Parathyroid adenoma (tissue), 2 donors: Measurements from ENCODE around the gene ACTN1.
"Not testable (repeated sequence)": the region's sequence is repeated elsewhere in the genome, so short reads cannot be mapped to it uniquely, and the experiment has no call there.

ENCODE experiments used
- H2AFZ ChIP-seq: fragments of 300-600 bp; sonication (generic); one replicate; pipeline ENCODE4 v1.7.0; 2017; ENCODE audit warnings: antibody characterized with exemption, mild to moderate bottlenecking
- H3K27ac ChIP-seq: fragments of 300-600 bp; sonication (generic); one replicate; pipeline ENCODE4 v1.7.0; 2017
- H3K27me3 ChIP-seq: fragments of 300-600 bp; sonication (generic); one replicate; pipeline ENCODE4 v1.7.0; 2017; ENCODE audit warnings: low read length; ENCODE audit not compliant: control insufficient read depth, insufficient read depth
- H3K36me3 ChIP-seq: fragments of 300-600 bp; sonication (generic); one replicate; pipeline ENCODE4 v1.7.0; 2017; ENCODE audit warnings: low read length; ENCODE audit not compliant: control insufficient read depth, insufficient read depth
- H3K4me1 ChIP-seq: fragments of 300-600 bp; sonication (generic); one replicate; pipeline ENCODE4 v1.7.0; 2017; ENCODE audit warnings: control low read depth
- H3K4me2 ChIP-seq: fragments of 300-600 bp; sonication (generic); one replicate; pipeline ENCODE4 v1.7.0; 2017; ENCODE audit warnings: low read length
- H3K4me3 ChIP-seq: fragments of 300-600 bp; sonication (generic); one replicate; pipeline ENCODE4 v1.7.0; 2017; ENCODE audit warnings: low read depth, low read length
- H3K79me2 ChIP-seq: fragments of 300-600 bp; sonication (generic); one replicate; pipeline ENCODE4 v1.7.0; 2017; ENCODE audit warnings: control low read depth
- H3K9ac ChIP-seq: fragments of 300-600 bp; sonication (generic); one replicate; pipeline ENCODE4 v1.7.0; 2017; ENCODE audit warnings: mild to moderate bottlenecking
- H3K9me3 ChIP-seq: fragments of 300-600 bp; sonication (generic); one replicate; pipeline ENCODE4 v1.7.0; 2017; ENCODE audit warnings: low read length; ENCODE audit not compliant: control insufficient read depth
- TF ChIP-seq, protein P1 (sequence below): fragments of 300-600 bp; sonication (generic); IDR thresholded peaks from one replicate; pipeline ENCODE4 v1.7.0; 2017; ENCODE audit warnings: antibody characterized with exemption, mild to moderate bottlenecking
- donor health status: primary hyperparathyroidism.

Gene ACTN1

DNA sequence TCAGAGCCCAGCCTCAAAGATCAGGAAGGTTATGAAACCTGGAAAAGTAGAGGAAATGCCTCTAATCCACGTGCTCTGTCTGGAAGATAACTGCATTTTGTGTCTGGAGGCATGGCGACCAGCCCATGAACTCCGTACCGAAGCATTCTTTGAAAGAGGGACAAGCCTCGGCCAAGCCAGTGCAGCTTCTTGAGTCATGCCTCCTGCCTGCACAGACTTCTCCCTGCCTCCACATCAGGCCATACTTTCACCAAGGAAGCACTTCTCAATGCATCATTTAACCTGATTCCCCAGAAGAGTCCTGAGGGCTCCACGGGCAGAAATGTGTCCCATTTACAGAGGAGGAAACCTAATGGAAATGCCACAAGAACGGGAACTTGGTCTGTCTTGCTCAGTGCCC, 3.4 kb downstream of the ACTN1 start:
- Histone ChIP-seq H3K9me3 (no peaks in the 10 kb centered on the region), H3K4me3 (no peak overlapping the region), H3K4me1 (no peaks in the 10 kb centered on the region), H2AFZ (no peak overlapping the region), H3K9ac (no peak overlapping the region), H3K79me2 (no peaks in the 10 kb centered on the region), H3K27ac (no peak overlapping the region), H3K36me3 (no peaks in the 10 kb centered on the region), H3K4me2 (no peak overlapping the region), H3K27me3 (no peaks in the 10 kb centered on the region)
- TF ChIP-seq, protein P1, sequence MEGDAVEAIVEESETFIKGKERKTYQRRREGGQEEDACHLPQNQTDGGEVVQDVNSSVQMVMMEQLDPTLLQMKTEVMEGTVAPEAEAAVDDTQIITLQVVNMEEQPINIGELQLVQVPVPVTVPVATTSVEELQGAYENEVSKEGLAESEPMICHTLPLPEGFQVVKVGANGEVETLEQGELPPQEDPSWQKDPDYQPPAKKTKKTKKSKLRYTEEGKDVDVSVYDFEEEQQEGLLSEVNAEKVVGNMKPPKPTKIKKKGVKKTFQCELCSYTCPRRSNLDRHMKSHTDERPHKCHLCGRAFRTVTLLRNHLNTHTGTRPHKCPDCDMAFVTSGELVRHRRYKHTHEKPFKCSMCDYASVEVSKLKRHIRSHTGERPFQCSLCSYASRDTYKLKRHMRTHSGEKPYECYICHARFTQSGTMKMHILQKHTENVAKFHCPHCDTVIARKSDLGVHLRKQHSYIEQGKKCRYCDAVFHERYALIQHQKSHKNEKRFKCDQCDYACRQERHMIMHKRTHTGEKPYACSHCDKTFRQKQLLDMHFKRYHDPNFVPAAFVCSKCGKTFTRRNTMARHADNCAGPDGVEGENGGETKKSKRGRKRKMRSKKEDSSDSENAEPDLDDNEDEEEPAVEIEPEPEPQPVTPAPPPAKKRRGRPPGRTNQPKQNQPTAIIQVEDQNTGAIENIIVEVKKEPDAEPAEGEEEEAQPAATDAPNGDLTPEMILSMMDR, result no peak

- Histone ChIP-seq H3K27me3 (no peaks in the 10 kb centered on the region), H3K9ac (no peak overlapping the region), H2AFZ (no peak overlapping the region), H3K36me3 (no peaks in the 10 kb centered on the region), H3K79me2 (no peaks in the 10 kb centered on the region), H3K27ac (no peak overlapping the region), H3K9me3 (no peaks in the 10 kb centered on the region), H3K4me1 (no peaks in the 10 kb centered on the region), H3K4me2 (no peak overlapping the region), H3K4me3 (no peak overlapping the region)
- TF ChIP-seq, protein P1, result no peak
These were observed 4.2 kb downstream of the ACTN1 start for GRCh38 chr14:68974759-68975347.

GRCh38 chr14:68973639-68974038, 5.5 kb downstream of the ACTN1 start:
- Histone ChIP-seq H3K36me3 (no peaks in the 10 kb centered on the region), H2AFZ (no peak overlapping the region), H3K27ac (no peak overlapping the region), H3K4me3 (no peak overlapping the region), H3K4me1 (no peaks in the 10 kb centered on the region), H3K9me3 (no peaks in the 10 kb centered on the region), H3K27me3 (no peaks in the 10 kb centered on the region), H3K4me2 (no peak overlapping the region), H3K79me2 (no peaks in the 10 kb centered on the region), H3K9ac (no peak overlapping the region)
- TF ChIP-seq, protein P1, result no peak

GRCh38 chr14:68973219-68973565, 5.9 kb downstream of the ACTN1 start:
- not testable (repeated sequence) for H3K27me3 ChIP-seq, H3K9ac ChIP-seq, H2AFZ ChIP-seq, H3K9me3 ChIP-seq, H3K27ac ChIP-seq, H3K4me2 ChIP-seq, H3K4me1 ChIP-seq, H3K4me3 ChIP-seq, H3K79me2 ChIP-seq, H3K36me3 ChIP-seq

DNA sequence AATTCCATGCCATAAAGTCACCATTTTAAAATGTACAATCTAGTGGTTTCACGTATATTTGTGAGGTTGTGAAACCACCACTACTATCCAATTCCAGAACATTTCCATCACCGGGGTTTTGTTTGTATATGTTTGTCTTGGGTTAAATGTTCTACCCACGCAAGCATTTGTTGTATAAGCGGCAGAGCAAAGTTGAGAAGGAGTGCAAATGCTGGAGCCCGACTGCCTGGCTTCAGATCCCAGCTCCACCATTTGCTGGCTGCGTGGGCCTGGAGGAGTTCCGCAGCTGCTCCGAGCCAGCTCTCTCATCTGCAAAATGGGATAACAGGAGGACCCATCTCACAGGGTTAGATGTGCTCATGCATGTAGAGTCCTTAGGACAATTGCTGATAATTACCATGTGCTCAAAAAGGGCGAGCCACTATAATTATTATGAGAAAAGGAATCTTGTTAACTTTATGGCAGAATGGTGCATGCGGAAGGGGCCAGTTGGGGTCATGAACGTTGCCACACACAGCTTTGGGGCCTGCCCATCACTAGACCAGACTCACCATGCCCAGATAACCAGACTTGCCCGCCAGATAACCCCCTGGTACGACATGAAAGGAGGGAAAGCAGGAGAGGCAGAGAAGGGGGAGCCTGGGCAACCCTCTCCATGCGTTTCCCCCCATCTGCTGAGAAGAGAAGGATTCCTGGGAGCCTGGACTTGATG, 6.4 kb downstream of the ACTN1 start:
- no peak overlapping the region for H3K9ac ChIP-seq
- no peak overlapping the region for H3K4me3 ChIP-seq
- no peaks in the 10 kb centered on the region for H3K27me3 ChIP-seq
- H3K9me3 ChIP-seq, result no peaks in the 10 kb centered on the region
- H3K4me1 ChIP-seq, result no peaks in the 10 kb centered on the region
- TF ChIP-seq, protein P1, result no peak
- no peak overlapping the region for H3K27ac ChIP-seq
- H2AFZ ChIP-seq, result no peak overlapping the region
- H3K4me2 ChIP-seq, result no peak overlapping the region
- H3K79me2 ChIP-seq, result no peaks in the 10 kb centered on the region
- no peaks in the 10 kb centered on the region for H3K36me3 ChIP-seq
